Left lobe of liver (tissue), 2 donors: ENCODE measurements around the gene CCT7. TPM values are rescaled to one million over a fixed set of nuclear protein-coding genes. Genes with fewer than 3 reads are reported as not detected.

Experiments
- ATAC-seq: fragments of 200-7000 bp; cut with Tn5 transposase; one replicate; pipeline ENCODE4 v1.9.1; 2020; ENCODE audit warnings: mild to moderate bottlenecking, moderate library complexity
- DNase-seq: peaks from one replicate; pipeline ENCODE4 v3.0.0-alpha.2; 2020; ENCODE audit warnings: low spot score
- total RNA-seq: library from RNA; stranded (reverse); gene quantifications from one replicate; pipeline ENCODE4 v1.2.1, GENCODE V29; 2021
- donor health status: DM: no; HTN: no; CAD: no; lungs with moderate emphysema.
- donor health status: DM: no; HTN: yes; CAD: no.

The CCT7 gene
- total RNA-seq, 1 donor from 2014 or later: 93.7 TPM

DNA sequence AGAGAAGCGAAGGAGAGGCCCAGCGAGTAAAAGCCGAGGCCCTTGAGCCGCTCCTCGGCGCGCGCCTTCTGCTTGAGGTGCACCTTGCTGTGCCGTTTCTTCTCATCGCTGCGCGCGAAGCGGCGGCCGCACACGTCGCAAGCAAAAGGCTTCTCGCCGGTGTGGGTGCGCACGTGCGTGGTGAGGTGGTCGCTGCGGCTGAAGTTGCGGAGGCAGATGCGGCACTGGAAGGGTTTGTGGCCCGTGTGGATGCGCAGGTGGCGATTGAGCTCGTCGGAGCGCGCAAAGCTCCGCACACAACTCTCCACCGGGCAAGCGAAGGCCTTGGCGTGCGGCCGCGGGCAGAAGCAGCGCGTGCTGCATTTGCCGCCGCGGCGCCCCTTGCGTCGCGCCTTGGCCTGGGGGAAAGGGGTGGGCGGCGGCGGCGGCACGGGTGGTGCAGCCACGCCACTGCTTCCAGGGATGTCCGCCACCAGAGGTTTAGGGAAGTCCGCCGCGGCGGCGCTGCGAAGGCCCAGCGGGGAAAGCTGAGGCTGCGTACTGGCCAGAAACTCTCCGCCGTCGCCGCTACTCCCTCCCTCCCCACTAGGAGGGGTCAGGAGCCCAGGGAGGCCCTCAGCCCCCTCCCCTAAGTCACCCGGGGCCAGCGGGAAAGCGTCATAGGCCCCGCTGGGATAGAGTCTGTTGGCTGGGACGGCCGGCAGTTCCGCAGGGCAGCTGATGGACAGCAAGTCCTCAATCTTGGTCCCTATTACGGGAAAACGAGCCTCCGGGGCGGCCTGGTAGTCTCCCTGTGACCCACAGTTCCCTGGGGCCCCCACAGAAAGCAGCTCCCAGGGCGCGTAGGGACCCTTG is 57.6 kb downstream of the CCT7 start:
- DNase-seq (no peak), ATAC-seq (no peak)

DNA sequence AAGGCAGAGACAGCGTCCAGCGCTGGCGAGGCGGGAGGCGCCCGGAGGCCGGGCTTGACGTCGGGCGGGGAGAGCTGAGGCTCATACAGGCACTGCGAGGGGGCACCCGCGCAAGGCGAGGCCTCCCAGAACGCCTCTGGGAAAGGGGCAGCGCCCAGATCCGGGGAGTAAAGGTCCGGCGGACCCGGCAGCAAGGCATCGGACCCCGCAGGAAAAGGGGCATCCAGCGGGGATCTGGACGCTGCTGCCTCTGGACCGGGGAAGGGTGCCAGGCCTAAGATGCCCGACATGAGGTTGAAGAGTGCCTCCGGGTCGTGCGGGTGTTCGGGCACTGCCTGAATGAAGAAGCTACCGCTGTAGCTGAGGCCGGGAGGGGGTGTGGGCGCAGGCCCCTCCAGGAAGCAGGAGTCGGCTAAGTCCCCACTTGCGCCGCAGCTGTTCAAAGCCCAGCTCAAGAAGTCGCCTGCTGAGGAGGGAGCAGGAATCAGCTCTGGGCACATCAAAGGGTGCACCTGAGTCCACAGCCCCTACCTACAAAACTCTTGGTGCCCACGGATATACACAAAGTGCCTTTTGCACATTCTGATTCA is 58.3 kb downstream of the CCT7 start:
- ATAC-seq (no peak), DNase-seq (no peak)

DNA sequence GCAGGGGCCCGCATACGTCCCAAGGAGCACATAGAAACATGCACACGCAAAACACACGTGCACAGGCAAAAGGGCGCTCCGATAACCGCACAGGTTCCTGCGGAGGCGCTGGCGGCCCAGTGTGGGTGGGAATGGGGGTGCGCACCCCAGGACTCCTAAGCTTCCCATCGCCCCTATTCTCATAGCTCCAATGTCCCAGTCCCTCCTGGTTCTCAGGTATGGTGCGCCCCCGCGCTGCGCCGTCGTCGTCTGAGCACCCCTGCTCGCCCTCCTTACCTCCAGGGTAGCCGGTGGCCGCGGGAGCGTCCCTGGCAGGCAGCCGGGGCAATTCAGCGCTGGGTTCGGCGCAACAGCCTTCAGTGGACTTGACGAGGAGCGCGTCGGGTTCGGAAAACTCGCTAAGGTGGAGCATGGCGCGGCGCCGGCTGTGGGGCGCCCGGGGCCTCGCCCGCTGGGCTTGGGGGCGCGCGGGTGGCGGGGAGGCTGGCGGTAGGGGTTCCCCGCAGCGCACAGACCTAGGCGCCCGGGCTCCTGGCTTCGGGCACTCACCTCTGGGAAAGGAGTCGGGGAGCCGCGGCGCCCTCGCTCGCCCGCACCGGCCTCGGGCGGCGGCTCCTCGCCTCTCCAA is 58.9 kb downstream of the CCT7 start:
- no peak for DNase-seq
- no peak for ATAC-seq

DNA sequence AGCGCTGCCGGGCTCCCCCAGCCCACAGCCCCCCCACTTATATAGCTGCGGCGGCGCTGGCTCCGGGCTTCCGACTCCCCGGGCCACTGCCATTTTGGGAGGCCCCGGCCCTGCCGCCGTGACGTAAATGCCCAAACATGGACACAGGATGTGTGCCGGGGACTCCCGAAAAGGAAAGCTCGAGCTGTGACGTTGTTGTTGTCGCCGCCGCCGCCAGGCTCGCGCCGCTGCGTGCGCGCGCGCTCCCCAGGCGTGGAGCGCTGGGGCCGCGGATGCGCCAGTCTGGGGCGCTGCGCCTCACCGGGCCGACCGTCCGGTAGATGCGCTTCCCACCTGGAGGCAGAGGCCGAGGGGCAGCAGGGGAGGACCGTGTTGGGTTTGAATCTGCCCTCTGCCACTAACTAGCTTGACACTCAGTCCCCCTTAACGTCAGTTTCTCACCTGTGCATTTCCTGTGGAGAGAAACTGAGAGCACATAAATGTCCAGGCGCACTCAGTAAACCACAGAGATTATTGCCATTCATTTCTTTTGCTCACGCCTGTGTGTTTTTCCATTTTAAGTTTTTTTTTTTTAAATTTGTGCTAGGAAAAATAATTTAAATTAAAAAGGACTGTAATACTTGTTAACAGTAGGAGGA is 59.5 kb downstream of the CCT7 start, which contains the start of gene EGR4:
Gene EGR4 (minus strand): TSS at position 15 of the 638 bp plus-strand sequence. CDS start 231 bp downstream, outside the sequence.
- no peak for DNase-seq
- ATAC-seq: peak; percentile 44

DNA sequence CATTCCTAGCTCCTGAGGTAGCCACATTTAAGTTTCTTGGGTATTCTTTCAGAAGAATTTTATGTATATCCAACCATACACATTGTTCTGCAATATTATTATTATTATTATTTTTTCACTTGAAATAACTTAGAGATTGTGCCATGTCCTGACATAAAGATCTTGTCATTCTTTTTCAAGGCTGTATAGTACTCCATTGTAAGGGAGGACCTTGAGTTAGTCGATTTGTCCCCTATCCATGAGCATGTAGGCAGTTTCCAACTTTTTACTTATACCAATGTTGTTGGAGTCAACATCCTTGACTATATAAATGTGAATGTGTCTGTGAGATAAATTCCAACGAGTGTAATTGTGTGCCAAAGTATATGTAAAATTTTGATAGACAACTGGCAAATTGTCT is 60.1 kb downstream of the CCT7 start:
- ATAC-seq: no peak
- DNase-seq: no peak

DNA sequence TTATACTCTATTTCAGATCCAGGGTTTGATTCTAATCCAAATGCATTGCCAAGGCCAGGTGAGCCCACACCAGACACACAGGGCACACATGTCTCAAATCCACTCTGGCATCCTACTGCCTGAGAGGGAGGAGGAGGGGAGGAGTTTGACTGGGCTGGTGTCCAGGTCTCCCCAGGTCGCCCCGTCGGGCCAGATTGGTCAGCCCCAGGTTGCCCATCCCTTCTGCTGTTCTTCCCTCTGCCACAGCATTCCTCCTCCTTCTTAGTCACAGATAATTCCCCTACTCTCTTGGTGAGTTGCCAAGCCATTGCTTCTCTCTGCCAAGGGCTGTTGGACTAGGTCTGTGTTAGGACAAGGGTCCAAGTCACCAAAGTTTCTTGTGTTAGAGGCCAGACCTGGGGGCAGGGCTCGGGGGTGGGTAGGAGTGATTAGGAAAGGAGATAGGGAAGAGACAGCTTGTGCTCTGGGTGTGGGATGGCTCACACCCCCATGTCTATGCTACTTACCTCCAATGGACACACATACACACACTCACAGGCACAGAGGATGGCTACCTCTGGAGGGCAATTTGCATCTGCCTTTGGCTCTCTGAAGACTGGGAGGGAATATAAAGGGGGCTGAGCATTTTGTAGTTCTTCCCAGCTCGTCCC is 61.8 kb downstream of the CCT7 start:
- ATAC-seq: no peak
- no peak for DNase-seq

DNA sequence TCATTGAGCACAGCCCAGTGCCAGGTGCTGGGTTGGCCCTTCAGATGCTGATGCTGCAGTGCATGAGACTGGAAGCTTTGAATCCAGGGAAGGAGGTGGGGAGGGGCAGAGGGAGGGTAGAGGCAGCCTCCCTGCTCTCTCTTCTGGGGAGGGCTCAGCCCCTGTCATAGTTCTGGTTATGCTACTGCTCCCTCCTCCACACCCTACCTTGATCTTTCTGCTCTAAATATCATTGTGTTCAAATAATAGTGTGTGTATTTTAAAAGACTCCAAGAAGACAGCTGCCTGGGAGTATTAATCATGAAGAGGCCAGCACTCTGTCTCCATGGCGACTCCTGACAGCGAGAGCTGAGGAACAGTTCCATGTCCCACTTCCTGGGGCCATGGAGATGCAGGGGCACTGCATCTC is 63.0 kb downstream of the CCT7 start:
- no peak for DNase-seq
- ATAC-seq: no peak

DNA sequence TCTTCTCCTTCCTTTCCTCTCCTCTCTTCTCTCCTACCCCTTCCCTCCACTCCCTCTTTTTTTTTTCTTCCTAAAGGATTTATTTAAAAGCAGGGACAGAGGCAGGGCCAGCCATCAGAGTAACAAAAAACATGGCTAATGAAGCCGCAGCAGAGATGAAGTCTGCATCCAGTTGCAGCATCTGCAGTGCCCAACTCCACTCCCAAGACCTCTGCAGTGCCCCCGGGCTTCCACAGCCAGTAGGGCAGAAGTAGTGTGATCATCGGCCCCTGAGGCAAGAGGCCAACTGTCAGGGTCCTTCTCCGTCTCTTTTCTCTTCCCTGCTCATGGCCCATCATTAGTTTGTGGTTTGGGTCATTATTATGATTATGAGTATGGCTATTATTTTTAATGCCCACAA is 63.5 kb downstream of the CCT7 start:
- no peak for ATAC-seq
- DNase-seq: no peak

DNA sequence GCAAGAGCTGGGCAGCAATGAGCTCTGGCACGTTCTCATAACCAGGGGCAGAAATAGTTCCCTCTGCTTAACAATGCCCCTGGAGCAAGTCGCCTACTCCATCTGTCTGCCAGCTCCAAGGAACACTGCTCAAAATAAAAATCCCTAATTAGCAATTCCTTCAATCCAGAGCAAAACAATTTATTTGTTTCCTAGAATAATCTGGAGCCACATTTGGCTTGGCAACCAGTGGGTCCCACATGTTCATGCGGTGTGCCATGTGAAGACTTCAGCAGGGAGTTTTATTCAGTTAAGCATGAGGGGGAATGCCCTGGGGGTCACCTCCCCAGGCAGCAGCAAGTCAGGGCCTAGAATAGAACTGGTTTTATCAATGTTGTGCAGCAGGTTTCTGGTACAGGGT is 66.8 kb downstream of the CCT7 start:
- ATAC-seq: no peak
- DNase-seq: no peak

DNA sequence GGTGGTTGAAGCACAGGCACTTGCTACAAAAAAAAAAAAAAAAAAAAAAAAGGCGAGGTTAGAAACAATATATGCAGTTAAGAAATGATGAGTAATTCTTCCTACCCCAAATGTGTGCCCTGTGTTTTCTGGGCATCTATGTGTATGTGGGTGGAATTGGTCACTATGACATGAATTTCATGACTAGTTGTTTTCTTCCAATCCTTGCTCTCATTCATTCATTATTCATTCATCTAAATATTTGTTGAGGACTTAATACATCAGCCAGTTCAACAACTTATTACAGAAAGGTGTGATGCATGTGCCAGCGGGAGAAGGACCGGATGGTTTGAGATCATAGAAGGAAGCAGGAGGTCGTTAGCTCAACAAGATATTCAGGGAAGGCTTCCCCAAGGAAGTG is 67.5 kb downstream of the CCT7 start:
- DNase-seq (no peak), ATAC-seq (no peak)

Other genes with a start within 250 kb of the CCT7 start
- 80.1 TPM for gene SFXN5, start 162.6 kb upstream of the CCT7 start, total RNA-seq
- gene RAB11FIP5, start 121.4 kb upstream of the CCT7 start, total RNA-seq: 6.0 TPM
- not detected for gene NOTO, start 31.7 kb upstream of the CCT7 start, total RNA-seq
- gene SMYD5, start 20.1 kb upstream of the CCT7 start, total RNA-seq: 6.0 TPM
- gene PRADC1, start 1.1 kb upstream of the CCT7 start, total RNA-seq: 24.4 TPM
- 0.33 TPM for gene FBXO41, start 50.2 kb downstream of the CCT7 start, total RNA-seq
- gene EGR4, start 59.2 kb downstream of the CCT7 start, total RNA-seq: not detected
- 6.0 TPM for gene ALMS1, start 151.5 kb downstream of the CCT7 start, total RNA-seq